HUDEP-2 (cell line): ENCODE results near the gene NOP14.
"Not testable (repeated sequence)": the region's sequence is repeated elsewhere in the genome, so short reads cannot be mapped to it uniquely, and the experiment has no call there.

ENCODE experiments used
- DNase-seq, 76 experiments: peaks; one replicate each; lab custom pipeline; 2025; ENCODE audit not compliant: unreplicated experiment in 76 of 76; lab: John Stamatoyannopoulos, UW

The NOP14 gene

DNA sequence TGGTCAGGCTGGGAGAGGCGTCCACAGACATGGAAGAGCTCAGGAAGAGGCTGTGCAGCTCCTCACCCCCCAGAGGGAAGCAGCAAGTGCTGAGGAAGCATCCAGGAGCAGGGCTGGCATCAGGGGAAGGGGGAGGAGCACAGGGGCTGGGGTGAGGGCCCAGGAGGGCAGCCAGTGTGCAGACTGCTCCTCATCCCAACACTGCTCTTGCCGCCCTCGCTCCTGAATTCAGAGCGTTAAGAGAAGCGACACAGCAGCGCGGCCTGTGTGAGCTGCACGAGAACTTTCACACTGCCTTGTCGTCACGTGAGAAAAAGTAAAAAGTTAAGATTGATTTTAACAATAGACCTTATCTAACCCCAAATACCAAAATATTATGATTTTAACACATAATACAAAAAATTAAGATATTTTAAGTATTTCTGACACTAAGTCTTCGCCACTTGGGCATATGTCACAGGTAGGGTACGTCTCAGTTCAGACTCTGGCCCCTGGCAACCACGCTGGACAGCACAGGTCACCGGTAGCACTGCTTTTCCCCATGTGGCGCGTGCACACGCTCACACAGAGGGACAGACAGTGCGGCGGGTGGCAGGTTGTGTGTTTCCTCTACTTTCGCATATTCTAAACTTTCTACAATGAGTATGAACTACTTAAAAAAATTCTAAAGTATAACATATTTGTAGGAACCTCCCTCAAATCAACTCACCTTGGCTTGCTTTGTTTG, 19.7 kb downstream of the NOP14 start:
- DNase-seq, result no peak

- DNase-seq, result no peak
Measured at GRCh38 chr4:2942532-2943363, 20.5 kb downstream of the NOP14 start.

GRCh38 chr4:2942037-2942531, 21.1 kb downstream of the NOP14 start:
- DNase-seq, result no peak

- no peak for DNase-seq
Measured at GRCh38 chr4:2941138-2942036, 21.8 kb downstream of the NOP14 start.

GRCh38 chr4:2940267-2941137, 22.7 kb downstream of the NOP14 start:
- DNase-seq, result no peak

DNA sequence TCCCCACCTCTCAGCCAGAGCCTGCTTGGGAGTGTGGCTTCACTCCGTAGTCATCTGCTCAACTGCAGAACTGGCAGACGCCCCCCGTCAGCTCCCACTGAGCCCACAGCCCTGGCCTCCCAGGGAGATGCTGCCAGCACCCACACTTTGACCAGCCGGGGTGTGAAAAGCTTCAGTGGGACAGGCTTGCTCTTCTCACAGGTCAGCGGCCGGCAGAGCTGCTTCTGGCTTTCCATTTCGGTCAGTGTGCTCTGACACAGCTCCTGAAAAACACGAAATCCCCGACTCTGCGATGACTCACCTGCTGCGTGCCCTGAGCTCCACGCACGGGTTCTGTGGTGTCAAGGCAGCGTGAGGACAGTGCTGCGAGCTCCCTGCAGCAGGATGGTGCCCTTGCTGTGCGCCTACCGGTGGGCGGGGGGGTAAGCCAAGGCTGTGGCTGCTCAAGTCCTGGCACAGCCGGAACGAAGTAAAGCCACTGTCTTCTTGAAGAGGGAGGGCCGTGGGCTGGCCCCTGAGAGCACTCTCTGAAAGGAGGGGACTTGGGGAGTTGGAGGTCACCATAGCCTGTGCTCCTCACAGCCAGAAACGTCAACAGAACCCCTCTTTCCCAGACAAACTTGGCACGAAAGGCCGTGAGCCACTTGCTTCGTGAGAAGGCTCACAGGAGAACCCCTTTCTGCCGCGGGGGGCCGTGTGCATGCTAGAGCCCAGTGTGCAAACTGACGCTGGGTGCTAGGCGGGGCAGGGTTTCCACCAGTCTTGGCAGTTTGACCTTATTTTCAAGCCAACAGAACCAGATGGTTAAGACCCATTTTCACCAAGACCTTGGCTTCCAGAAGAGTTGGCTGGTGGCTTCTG, 23.6 kb downstream of the NOP14 start:
- DNase-seq, result no peak

- no peak for DNase-seq
Measured at GRCh38 chr4:2938906-2939305, 24.3 kb downstream of the NOP14 start.

- DNase-seq, result not testable (repeated sequence)
Measured at GRCh38 chr4:2938411-2938810, 24.8 kb downstream of the NOP14 start.

DNA sequence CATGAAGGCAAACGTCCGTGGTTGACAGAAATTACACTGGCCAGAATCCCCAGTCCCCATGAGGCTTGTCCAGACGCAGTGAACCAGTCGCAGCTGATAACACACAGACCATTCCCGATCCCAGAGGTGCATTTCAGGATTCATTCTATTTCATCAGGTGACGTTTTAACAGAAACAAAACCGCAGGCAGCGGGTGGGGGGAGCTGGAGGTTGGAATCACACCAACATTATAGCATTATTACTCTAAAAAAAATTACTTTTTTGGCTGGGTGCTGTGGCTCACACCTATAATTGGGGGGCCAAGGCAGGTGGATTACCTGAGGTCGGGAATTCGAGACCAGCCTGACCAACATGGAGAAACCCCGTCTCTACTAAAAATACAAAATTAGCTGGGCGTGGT, 25.2 kb downstream of the NOP14 start:
- no peak for DNase-seq

- DNase-seq, result no peak
Measured at GRCh38 chr4:2937146-2937857, 25.9 kb downstream of the NOP14 start.

- DNase-seq, result peak in 32 of 76 experiments; percentile 3 to 66 (median 30)
Measured at GRCh38 chr4:2936773-2937145, 26.4 kb downstream of the NOP14 start.

DNA sequence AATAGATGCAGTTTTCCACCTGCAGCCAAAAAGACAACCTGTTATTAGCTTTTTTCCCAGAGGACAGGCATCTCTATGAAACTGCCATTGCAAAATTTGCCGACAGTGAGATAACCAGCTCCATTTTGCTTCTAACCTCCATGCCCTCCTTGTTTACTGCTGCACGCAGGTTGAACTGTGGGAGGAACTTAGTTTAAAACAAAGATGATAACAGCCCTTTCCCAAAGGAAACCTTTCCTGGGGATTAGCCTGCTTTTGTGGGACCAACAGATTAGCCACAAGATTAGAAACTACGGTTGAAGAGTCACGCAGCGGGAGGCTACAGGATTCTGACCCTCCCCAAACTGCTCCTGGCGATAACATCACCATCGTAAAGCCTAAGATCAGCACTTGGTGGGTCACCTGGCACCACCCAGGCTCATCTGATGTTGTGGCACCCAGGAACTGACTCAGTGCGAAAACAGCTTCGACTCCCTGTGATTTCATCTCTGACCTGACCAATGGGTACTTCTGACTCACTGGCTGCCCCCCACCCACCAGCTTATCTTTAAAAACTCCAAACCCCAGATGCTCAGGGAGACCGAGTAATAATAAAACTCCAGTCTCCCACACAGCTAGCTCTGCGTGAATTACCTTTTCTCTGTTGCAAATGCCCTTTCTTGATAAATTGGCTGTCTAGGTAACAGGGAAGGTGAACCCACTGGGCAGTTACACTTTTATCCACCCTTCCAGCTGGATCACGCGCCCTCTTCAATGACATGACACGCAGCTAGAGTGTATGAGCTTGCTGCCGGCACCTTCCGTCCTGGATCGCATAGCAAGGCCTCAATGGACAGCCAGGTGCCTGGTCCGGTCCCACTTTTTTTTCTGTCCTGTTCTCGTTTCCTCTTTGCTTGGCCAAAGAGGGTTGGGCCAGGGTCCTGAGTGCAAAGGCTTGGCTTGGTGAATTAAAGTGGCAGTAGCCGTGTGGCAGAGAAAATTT, 27.2 kb downstream of the NOP14 start:
- peak in 58 of 76 experiments; percentile 8 to 71 (median 38) for DNase-seq

GRCh38 chr4:2934813-2935761, 28.1 kb downstream of the NOP14 start:
- DNase-seq, result peak in 73 of 76 experiments; percentile 21 to 94 (median 85)

- peak in 1 of 76 experiments; percentile 10 for DNase-seq
Measured at GRCh38 chr4:2934077-2934812, 29.0 kb downstream of the NOP14 start.

DNA sequence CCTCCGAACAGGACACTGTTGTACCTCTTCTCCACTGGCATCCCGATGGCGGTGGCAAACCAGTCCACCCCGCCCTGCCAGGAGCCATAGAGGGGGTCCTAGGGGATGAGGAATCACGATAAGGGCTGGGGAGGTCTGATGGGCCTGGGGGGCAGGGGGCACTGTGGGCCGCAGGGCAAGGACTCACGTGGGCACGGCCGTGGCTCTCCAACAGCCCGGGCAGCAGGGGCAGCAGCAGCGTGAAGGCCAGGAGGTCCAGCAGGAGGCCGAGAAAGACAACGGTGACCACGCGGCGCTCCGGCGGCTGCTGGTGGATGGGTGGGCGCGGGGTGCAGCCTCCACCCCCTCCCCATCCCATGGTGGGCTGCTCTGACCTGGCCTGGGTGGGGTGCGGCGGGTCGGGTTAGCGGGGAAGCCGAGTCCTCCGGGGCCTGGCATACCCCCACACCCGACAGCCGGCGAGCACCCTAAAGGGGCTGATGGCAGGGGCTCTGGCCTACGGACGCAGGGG, 29.6 kb downstream of the NOP14 start:
- no peak for DNase-seq
